GM19468 (cell line): ENCODE data around the gene TSPYL6.
"Not testable (repeated sequence)": the region's sequence is repeated elsewhere in the genome, so short reads cannot be mapped to it uniquely, and the experiment has no call there.

ENCODE experiments used
- ATAC-seq: cut with Tn5 transposase; IDR thresholded peaks from one replicate; pipeline ENCODE4 v1.9.1; 2021; ENCODE audit warnings: mild to moderate bottlenecking, moderate library complexity, moderate number of reproducible peaks; ENCODE audit not compliant: unreplicated experiment; ENCODE audit errors: extremely low read depth

TSPYL6 gene

DNA sequence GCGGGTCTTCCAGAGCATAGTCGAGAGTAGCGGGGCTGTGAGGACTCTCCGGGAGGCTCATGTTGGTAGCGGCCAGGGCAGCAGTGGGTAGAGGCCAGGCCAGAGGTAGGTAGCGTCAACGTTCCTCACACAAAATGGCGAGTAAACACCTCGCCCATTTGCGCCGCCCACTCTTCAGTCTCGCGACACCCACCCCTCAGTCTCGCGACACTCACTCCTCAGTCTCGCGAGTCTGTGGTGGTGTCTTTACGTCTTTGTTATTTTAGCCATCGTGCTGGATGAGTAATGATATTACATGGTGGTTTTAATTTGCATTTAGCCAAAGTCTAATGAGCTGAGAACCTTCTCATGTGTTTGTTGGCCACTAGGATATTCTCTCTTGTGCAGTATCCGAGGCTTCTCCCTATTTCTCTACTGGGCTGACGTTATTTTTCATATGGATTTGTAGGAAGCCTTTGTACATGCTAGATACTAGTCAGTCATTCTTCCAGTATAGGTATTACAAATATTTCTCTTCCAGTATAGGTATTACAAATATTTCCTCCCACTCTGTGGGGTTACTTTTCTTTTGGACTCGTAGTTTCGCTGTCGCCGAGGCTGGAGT, at the start of gene TSPYL6:
TSS of gene TSPYL6 (minus strand) at position 139 of the 604 bp plus-strand sequence. CDS start at position 61, 78 bp downstream.
- no peak for ATAC-seq

DNA sequence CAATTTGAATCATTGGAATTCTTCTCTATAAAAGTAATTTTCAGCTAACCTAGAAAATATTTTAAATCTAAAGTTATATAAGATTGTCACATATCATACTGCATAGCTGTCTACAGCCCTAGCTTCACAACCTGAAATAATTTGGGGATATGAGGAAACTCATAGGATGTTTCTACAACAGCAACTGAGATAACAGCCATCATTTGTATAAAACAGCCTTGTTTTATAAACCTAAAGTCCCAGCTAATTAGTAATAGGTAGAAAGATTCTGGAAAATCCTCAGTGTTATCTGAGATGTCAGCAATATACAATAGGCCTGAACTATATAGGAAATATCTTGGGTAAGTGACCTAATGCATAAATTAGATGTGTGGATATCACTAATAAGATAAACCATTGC, 47.6 kb upstream of the TSPYL6 start:
- no peak for ATAC-seq

DNA sequence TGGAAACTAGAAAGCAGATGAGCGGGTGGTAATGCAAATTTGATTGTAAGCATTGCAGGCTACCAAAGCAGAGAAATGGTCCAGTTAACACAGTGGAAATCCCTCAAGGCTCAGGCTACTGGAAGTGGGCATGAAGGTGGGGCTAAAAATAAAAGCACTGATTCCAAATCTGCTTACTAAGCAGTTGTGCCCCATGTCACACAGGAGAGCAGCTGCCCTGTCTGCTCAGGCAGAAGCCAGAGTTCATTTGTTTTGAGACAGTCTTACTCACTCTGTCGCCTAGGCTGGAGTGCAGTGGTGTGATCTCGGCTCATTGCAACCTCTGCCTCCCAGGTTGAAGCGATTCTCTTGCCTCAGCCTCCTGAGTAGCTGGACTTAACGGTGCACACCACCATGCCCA, 42.5 kb upstream of the TSPYL6 start:
- ATAC-seq = no peak

DNA sequence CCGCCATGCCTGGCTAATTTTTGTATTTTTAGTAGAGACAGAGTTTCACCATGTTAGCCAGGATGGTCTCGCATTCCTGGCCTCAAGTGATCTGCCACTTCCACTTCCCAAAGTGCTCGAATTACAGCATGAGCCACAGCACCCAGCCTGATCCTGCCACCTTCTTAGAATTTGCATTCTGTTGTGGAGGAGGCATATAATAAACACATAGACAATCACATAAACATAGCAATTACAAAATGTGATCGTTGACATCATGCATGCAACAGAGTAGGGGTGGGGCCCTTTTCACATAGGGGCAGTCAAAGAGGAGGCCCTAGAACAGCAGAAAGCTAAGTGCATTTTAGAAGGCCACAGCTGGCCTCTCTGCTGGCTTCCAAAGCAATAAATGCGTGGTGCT, 39.9 kb upstream of the TSPYL6 start:
- ATAC-seq = no peak

DNA sequence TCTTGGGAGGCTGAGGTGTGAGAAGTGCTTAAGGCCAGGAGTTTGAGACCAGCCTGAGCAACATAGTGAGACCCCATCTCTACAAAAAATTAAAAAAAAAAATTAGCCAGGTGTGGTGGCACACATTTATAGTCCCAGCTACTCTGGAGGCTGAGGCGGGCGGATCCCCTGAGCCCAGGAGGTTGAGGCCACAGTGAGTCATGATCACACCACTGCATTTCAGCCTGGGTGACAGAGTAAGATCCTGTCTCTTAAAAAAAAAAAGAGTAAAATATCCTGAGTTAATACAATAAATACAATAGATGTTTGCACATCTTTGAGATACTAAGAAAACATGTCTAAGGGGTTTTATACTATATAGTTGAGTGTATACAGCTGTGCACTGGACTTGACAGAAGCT, 38.6 kb upstream of the TSPYL6 start:
- ATAC-seq = not testable (repeated sequence)

DNA sequence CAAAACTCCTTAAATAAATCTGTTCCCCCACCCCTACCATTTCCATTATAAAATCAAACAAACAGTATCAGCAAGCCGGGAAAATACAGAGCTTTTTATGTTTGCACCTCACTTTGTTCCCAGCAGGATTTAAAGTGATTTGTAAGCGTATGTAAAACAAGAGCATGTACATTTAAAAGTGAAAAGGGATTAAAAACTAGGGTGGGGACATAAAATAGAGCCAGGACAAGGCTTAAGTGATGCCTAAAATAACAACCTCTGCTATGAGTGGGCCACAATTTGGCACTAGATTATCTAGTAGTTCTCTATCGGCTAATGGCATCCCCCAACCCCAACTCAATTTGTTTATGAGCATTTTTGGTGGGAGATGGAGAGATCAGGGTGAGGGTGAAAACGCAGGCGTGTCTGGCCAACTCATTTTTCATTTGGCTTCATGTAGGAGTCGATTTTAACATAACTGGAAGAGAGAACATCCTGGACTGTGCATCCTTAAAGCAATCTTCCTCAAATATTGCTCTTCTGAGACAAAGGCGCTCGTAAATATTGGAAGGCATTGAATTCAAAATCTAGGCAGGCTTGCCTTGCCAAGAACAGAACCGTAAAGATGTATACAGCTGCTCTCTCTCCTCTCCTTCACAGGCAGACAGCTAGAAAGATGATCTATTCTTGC, 34.5 kb upstream of the TSPYL6 start:
- ATAC-seq = no peak

DNA sequence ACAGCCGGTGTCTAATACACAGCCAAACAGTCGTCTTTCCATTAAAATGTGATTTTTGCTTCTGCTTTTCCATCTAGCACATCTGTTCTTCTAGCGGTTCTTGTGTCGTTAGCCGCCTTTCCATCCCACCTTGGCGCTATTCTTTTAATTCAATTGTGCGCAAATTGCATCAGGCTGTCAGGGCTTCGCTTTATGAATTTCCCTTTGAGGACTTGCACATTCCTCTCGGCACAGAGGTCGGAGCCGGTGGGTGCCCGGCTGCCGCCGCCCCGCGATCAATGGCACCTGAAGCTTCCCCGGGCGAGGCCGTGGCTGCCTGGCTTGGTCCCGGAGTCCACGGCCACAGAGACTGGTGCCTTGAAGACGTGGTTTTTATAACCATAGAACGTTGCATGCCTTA, 33.9 kb upstream of the TSPYL6 start:
- ATAC-seq = no peak

DNA sequence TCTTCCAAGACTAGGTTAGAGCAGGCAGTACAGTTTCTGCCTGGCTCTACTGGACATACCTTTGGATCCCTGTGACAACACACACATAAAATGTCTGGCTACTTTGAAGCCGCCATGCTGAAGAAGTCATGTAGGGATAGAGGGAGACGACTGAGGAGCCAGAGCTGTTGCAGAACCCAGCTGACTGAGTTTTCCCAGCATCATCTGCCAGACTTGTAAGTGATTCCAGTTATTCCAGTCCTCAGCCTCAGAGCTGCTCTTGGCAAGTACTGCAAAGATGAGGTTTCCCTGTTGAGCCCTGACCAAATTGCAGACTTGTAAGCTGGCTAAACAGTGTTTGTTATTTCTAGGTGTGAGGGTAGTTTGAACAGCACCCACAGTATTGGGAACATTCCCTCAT, 31.5 kb upstream of the TSPYL6 start:
- no peak for ATAC-seq

DNA sequence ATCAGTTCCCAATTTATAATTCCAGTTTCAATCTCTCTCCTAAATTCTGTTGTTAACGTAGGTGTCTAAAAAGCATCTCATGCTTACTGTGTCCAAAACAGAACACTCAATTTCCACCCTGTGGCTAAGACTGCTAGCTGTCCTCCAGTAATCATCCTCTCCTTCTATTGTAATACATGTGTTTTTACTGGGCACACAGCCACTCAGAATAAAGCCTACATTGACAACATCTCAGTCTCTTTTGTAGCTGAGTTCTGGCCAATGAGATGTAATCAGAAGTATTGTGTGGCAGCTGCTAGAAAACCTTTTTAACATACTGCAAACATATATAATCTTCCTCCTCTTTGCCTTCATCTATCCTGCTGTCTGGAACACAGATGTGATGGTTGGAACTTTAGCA, 29.4 kb upstream of the TSPYL6 start:
- ATAC-seq = no peak

DNA sequence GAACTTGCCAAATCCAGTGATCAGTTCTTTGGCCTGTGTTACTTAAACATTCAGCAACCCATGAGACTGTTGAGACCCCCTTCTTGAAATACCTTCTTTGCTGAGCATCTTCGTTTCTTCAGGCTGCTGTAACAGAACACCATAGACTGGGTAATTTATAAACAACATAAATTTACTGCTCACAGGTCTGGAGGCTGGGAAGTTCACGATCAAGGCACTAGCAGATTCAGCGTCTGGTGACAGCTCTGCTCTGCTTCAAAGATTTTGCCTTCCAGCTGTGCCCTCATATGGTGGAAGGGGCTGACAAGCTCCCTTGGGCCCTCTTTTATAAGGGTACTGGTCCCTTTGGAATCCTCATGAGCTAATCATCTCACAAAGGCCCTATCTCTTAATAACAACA, 28.8 kb upstream of the TSPYL6 start:
- ATAC-seq = no peak

DNA sequence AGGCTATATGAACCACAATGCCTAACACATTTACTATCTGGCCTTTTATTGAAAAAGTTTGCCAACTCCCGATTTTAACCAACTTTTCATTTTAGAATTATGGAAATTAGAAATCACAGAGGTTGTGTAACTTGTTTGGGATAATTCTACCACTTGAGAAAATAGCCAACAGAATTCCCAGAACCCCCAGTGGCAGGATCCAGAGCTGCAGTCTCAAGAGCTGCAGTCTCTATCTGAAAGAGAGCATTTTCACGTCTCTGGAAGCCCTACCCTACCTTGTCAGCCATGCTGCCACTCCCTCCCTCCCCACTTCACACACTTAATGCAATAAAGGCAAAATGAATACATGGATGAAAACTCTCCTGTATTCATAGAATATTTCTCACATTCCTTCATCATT, 23.4 kb upstream of the TSPYL6 start:
- ATAC-seq = no peak

DNA sequence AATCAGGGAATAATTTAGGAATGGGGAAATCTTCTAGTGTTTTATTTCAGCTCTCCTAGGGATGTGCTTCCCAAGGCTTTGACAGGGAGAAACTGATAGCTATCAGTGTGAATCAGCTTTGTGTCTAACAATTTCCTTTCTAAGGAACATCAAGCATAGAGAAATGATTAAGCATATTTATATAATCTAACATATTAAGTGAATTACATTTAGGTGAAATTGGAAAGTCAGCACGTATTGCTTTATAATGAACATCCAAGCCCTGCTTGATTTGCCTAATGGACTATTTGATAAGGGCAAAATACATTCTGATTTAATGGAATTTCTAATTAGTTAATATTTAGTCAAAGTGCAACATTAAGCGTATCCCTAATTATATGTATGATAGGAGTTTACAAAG, 19.5 kb upstream of the TSPYL6 start:
- no peak for ATAC-seq

DNA sequence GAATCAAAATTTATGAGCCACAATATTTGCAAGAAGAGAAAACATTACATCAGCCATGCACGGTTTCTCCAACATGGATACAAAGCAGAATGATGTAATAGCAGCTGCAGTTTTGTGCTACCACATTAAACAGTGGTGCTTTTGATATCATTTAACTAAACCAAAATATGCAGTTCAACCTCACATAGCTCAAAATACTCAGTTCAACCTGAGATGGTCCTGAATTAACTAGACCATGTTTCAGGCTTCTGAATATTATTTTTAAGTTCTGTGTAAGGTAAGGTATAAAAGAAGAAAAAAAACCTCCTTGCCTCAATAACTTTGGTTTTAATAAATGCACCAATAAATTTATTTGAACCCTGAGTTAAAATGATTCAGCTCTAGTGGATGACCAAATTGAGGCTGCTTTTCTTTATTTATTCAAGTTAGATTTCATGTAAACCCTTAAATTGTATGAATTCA, 18.8 kb upstream of the TSPYL6 start:
- no peak for ATAC-seq

DNA sequence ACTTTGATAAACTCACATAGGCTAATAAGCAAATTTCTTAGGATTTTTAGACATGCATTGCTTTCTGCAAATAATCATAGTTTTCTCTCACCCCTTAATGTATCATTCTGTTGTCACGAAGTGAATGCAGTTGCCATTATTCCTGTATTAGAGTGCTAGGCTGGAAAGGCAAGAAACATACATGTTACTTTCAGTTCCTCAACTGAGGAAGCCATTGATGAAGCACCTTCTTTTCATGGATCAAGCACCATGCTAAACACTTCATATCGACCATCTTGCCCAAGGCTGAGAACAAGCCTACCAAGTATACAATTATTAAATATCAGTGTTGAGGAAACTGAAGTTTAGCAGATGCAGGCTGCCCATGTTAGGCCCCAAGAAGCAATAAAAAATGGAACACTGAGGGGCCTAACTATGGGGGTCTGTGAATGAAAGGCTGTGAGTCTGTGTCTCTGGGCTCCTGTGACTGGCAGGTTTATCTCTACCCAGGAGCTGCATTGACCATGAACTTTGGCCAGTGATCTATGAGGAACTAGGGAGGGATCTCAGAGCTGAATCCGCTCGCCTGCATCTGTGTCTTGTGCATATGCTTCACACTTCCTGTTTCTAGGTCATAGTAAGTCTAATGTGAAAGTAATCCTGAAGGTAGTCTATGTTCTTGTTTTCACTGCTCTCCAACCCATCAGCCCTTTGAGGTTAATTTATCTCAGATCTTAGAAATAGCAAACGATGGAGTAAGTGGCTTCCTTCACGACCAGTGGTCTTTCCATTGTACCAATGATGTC, 16.0 kb upstream of the TSPYL6 start:
- peak; percentile 84 for ATAC-seq

DNA sequence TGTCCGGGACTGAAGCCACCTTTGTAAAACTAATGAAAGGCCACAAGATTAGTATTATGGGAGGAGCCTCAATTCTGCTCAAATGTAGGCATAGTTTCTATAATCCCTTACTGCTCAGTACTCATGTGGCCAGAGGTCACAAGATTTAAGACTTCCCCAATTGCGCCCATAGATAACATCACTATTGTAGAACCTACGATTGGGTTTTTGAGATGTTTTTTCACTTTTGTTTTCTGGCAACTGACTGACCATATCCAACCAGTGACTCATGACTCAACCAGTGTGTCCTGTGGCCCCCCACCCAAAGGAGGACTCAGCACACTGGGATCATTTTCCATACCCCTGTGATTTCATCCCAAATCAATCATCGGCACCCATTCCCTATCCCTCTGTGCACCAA, 15.2 kb upstream of the TSPYL6 start:
- no peak for ATAC-seq

DNA sequence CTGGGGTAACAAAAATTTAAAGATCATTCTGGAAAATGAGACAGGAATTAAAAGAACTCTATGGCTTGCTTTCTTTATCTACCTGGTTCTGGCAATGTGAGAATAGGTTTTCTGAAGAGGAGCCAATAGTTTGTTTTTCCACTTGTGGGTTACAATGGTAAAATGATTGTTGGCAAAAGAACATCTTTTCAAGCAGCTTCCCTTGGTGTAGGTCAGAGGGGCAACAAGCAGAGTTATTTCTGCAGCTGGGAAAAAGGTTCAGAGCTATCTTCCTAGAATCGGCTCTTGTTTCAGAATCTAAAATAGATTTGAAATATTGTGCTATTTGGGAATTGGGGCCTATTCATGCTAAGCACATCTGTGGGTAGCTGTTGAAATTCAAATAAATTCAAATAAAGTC, 11.5 kb upstream of the TSPYL6 start:
- ATAC-seq = no peak

DNA sequence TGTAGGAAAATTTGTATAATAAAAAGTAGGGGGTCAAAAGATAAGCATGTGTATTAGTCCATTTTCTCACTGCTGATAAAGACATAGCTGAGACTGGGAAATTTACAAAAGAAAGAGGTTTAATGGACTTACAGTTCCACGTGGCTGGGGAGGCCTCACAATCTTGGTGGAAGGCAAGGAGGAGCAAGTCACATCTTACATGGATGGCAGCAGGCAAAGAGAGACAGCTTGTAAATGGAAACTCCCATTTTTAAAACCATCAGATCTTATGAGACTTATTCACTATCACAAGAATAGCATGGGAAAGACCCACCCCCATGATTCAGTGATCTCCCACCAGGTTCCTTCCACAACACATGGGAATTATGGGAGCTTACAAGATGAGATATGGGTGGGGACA, 9.1 kb upstream of the TSPYL6 start:
- ATAC-seq = not testable (repeated sequence)

DNA sequence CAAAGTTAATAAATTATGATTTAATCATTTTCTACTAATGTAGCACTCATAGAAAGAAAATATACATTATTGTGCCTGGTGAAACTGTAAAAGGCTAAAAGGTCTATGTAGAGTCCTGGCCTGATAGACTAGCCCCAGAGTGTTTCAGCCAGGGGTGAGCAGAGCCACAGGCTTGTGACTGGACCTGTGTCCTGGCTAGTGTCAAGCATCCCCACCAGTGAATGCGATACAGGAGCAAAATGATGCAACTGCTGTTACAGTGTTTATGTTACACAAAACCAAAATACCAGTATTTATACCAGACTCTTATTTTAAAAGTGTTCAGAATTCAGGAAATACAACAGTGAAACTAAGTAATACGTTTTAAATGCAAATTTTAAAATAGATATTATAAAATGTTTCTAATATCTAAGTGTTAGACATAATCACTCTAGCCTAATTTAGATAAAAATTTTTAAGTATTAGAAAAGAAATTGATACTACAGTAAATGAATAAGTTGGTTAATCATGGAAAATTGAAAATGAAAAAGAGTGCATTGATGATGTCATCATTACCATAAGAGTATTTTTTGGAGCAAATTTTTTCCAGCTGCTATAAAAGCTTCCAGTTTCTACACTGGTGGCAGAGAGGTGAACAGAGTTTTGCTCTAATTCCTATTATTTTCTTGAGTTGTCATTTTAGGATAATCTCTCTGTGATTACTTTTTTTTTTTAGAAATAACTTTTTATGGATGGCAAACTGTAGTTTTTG, 6.2 kb upstream of the TSPYL6 start:
- no peak for ATAC-seq

DNA sequence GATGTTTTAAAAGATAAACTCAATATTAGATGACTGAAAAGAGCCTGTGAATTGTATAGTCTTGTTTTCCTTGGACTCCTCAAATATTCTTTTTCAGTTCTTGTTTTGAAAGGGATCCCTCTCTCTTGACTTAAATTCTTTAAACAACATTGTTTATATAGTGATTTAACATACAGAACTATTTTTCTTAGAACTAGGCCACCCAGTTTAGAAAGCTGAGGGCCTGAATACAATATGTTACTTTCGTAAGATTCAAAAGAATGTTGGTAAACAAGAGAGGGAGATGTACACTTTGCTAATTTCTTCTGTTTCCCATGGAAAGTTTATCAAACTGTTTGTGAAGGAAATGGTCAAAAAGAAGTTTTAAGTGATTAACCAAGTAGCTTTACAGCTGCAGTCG, 5.5 kb upstream of the TSPYL6 start:
- ATAC-seq = no peak

DNA sequence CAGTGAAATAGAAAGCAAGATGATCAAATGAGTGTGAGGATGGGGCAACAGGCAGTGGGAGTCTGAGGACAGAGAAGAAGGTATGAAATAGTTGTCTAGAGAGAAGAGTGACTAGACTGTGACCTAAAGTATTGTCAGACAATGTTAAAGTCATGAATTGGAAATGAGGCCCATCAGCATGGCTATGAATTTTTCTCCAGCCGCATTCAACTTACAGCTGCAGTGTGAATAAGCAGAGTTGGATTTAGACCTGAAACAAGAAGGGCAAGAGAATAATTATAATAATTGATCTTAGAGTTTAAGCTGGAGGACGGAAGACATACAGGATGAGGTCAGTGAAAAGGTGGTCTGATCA, 4.2 kb upstream of the TSPYL6 start:
- ATAC-seq = no peak
